Right hindlimb (tissue), 1 donor: ENCODE data around the gene RALBP1.

Source experiments
- DNase-seq: peaks from one replicate; pipeline ENCODE4 v3.0.0-alpha.2; 2018

RALBP1 gene

GRCh38 chr18:9552616-9553015, 77.3 kb downstream of the RALBP1 start:
- DNase-seq: no peak

GRCh38 chr18:9557250-9557943, 82.1 kb downstream of the RALBP1 start:
- DNase-seq: no peak

- no peak for DNase-seq
Observed at GRCh38 chr18:9558387-9559064, 83.2 kb downstream of the RALBP1 start.

GRCh38 chr18:9559253-9559652, 83.9 kb downstream of the RALBP1 start:
- DNase-seq: no peak

- no peak for DNase-seq
Observed at GRCh38 chr18:9561759-9562158, 86.4 kb downstream of the RALBP1 start.

GRCh38 chr18:9562584-9562983, 87.3 kb downstream of the RALBP1 start:
- no peak for DNase-seq

GRCh38 chr18:9563331-9563730, 88.0 kb downstream of the RALBP1 start:
- DNase-seq: no peak

- no peak for DNase-seq
Observed at GRCh38 chr18:9565407-9565806, 90.1 kb downstream of the RALBP1 start.

GRCh38 chr18:9568186-9568585, 92.9 kb downstream of the RALBP1 start:
- DNase-seq: no peak

- no peak for DNase-seq
Observed at GRCh38 chr18:9569178-9569577, 93.9 kb downstream of the RALBP1 start.

- no peak for DNase-seq
Observed at GRCh38 chr18:9570255-9570654, 94.9 kb downstream of the RALBP1 start.

GRCh38 chr18:9571546-9571945, 96.2 kb downstream of the RALBP1 start:
- DNase-seq: no peak

- no peak for DNase-seq
Observed at GRCh38 chr18:9574473-9575115, 99.3 kb downstream of the RALBP1 start.

- DNase-seq: peak; percentile 78
Observed at GRCh38 chr18:9575558-9575957, 100.2 kb downstream of the RALBP1 start.

GRCh38 chr18:9577361-9577760, 102.0 kb downstream of the RALBP1 start:
- DNase-seq: no peak

GRCh38 chr18:9578306-9578705, 103.0 kb downstream of the RALBP1 start:
- no peak for DNase-seq

- no peak for DNase-seq
Observed at GRCh38 chr18:9581667-9582066, 106.4 kb downstream of the RALBP1 start.

GRCh38 chr18:9586814-9587213, 111.5 kb downstream of the RALBP1 start:
- DNase-seq: no peak
